HCT116 (cell line): ENCODE data around the gene KIF13A. TPM values are rescaled to one million over a fixed set of nuclear protein-coding genes. Genes with fewer than 3 reads are reported as not detected.

Source experiments
- ATAC-seq: fragments of 200-7000 bp; cut with Tn5 transposase; 2 replicates; pipeline ENCODE4 v1.9.1; 2020; ENCODE audit warnings: mild to moderate bottlenecking, moderate library complexity
- BruUV-seq: library from RNA; stranded (reverse); fragments of 400-500 nt; replicated peaks from 2 replicates; lab custom pipeline; 2021; lab: Mats Ljungman, UMichigan
- CTCF ChIA-PET: fragments of 300-600 bp; sonication (Branson Sonifier 250); formaldehyde crosslinking; loops from one replicate; lab custom pipeline; 2021; ENCODE audit warnings: antibody characterized with exemption; lab: Charles Lee
- POLR2A ChIA-PET: fragments of 300-600, 350-600 bp; sonication (Branson Sonifier 250); formaldehyde crosslinking; loops from one replicate; lab custom pipeline; 2021; ENCODE audit warnings: antibody characterized with exemption; lab: Charles Lee
- RAD21 ChIA-PET, 2 experiments: fragments of 300-600 bp; sonication (Branson Sonifier 250); formaldehyde crosslinking; loops; one replicate each; lab custom pipeline; 2023; ENCODE audit warnings: low total read pairs in 2 of 2; ENCODE audit not compliant: uncharacterized antibody in 2 of 2, unreplicated experiment in 2 of 2, low non-redundant PET in 1 of 2; lab: Charles Lee
- DNase-seq: peaks from one replicate; pipeline ENCODE4 v3.0.0-alpha.2; 2010; ENCODE audit warnings: low read depth, low spot score
- H2AFZ ChIP-seq: fragments of 200-600 bp; shearing (Covaris generic), sonication (generic); 2 replicates; pipeline ENCODE4 v1.6.1; 2017; ENCODE audit warnings: low read depth, mixed run types, mixed read lengths, antibody characterized with exemption, low read length; ENCODE audit not compliant: poor library complexity, severe bottlenecking
- H3K27ac ChIP-seq: 2 replicates; pipeline ENCODE4 v1.5.1; 2012; ENCODE audit warnings: low read depth, low read length
- H3K27me3 ChIP-seq: fragments of 200-600 bp; sonication (generic); 2 replicates; pipeline ENCODE4 v1.6.1; 2016; ENCODE audit warnings: mixed run types, low read length, mixed read lengths; ENCODE audit not compliant: insufficient read depth
- H3K36me3 ChIP-seq, 2 experiments: fragments of 200-500 bp in 1 of 2; fragments of 200-600 bp in 1 of 2; sonication (Bioruptor generic) in 1 of 2; sonication (generic) in 1 of 2; 2 replicates each; pipeline versions ENCODE4 v1.5.1 to v1.6.1; 2014 to 2016; ENCODE audit warnings: low read length in 2 of 2, inconsistent platforms in 1 of 2, mixed read lengths in 1 of 2, mixed run types in 1 of 2; ENCODE audit not compliant: insufficient read depth in 2 of 2, control insufficient read depth in 1 of 2
- H3K4me1 ChIP-seq, 2 experiments: fragments of 200-600 bp in 1 of 2; sonication (generic) in 1 of 2; 2 replicates each; pipeline versions ENCODE4 v1.5.1 to v1.6.1; 2012 to 2017; ENCODE audit warnings: low read length in 2 of 2, inconsistent platforms in 1 of 2, mild to moderate bottlenecking in 1 of 2, mixed read lengths in 1 of 2, mixed run types in 1 of 2, moderate library complexity in 1 of 2; ENCODE audit not compliant: insufficient read depth in 2 of 2, control insufficient read depth in 1 of 2
- H3K4me2 ChIP-seq: fragments of 200-600 bp; sonication (generic); 2 replicates; pipeline ENCODE4 v1.6.1; 2017; ENCODE audit warnings: mixed run types, low read length, mixed read lengths
- H3K4me3 ChIP-seq, 2 experiments: fragments of 200-600 bp in 1 of 2; sonication (generic) in 1 of 2; replicated peaks in 1 of 2; 2 replicates each; pipeline ENCODE4 v1.5.1; 2011 to 2016; ENCODE audit warnings: low read length in 2 of 2, control low read depth in 1 of 2, low read depth in 1 of 2, mild to moderate bottlenecking in 1 of 2, mixed read lengths in 1 of 2, mixed run types in 1 of 2
- H3K79me2 ChIP-seq: fragments of 200-600 bp; sonication (generic); 2 replicates; pipeline ENCODE4 v1.6.1; 2017; ENCODE audit warnings: mild to moderate bottlenecking, mixed run types, low read length, moderate library complexity, mixed read lengths; ENCODE audit not compliant: insufficient read depth
- H3K9ac ChIP-seq: fragments of 200-600 bp; sonication (generic); 2 replicates; pipeline ENCODE4 v1.6.1; 2016; ENCODE audit warnings: low read length, mixed read lengths
- H3K9me2 ChIP-seq: fragments of 200-600 bp; sonication (generic), shearing (Covaris generic); 2 replicates; pipeline ENCODE4 v1.6.1; 2017; ENCODE audit warnings: mixed run types, mild to moderate bottlenecking, moderate library complexity; ENCODE audit not compliant: insufficient read depth
- H3K9me3 ChIP-seq, 2 experiments: fragments of 200-500 bp in 1 of 2; fragments of 200-600 bp in 1 of 2; sonication (Bioruptor generic) in 1 of 2; sonication (generic) in 1 of 2; 2 replicates each; pipeline ENCODE4 v1.6.1; 2014 to 2017; ENCODE audit warnings: low read length in 2 of 2, mixed read lengths in 2 of 2, inconsistent platforms in 1 of 2, low read depth in 1 of 2, mild to moderate bottlenecking in 1 of 2, mixed run types in 1 of 2, moderate library complexity in 1 of 2; ENCODE audit not compliant: control insufficient read depth in 1 of 2, insufficient read depth in 1 of 2
- H4K20me1 ChIP-seq: fragments of 200-600 bp; sonication (generic), shearing (Covaris generic); 2 replicates; pipeline ENCODE4 v1.6.1; 2017; ENCODE audit warnings: mixed run types, mild to moderate bottlenecking, moderate library complexity; ENCODE audit not compliant: insufficient read depth
- CBX3 ChIP-seq: IDR thresholded peaks from 2 replicates; pipeline ENCODE4 v1.6.1; 2012; ENCODE audit warnings: low read depth
- EZH2phosphoT487 ChIP-seq: fragments of 200-600 bp; IDR thresholded peaks from 2 replicates; pipeline ENCODE4 v1.6.1; 2018; ENCODE audit warnings: antibody characterized with exemption, borderline replicate concordance
- POLR2A ChIP-seq: IDR thresholded peaks from 2 replicates; pipeline ENCODE4 v1.7.0; 2011; ENCODE audit warnings: borderline replicate concordance; ENCODE audit not compliant: insufficient read depth, insufficient read length; ENCODE audit errors: extremely low read depth
- POLR2AphosphoS5 ChIP-seq: IDR thresholded peaks from 2 replicates; pipeline ENCODE4 v1.6.1; 2011; ENCODE audit warnings: mild to moderate bottlenecking, low read depth, low read length, moderate library complexity
- RAD21 ChIP-seq: IDR thresholded peaks from 2 replicates; pipeline ENCODE4 v1.6.1; 2012; ENCODE audit warnings: low read depth, mild to moderate bottlenecking
- SIN3A ChIP-seq: IDR thresholded peaks from 2 replicates; pipeline ENCODE4 v1.6.1; 2012; ENCODE audit warnings: low read depth
- YY1 ChIP-seq: IDR thresholded peaks from 2 replicates; pipeline ENCODE4 v1.6.1; 2011; ENCODE audit warnings: low read length, low read depth, moderate library complexity, mild to moderate bottlenecking; ENCODE audit not compliant: insufficient replicate concordance; ENCODE audit errors: extremely low read depth
- intact Hi-C: fragments of 100-400 bp; cut with micrococcal nuclease; formaldehyde crosslinking; loops from 2 replicates; pipeline ENCODE4 v1.10.0; 2022
- total RNA-seq: library from RNA; stranded (reverse); gene quantifications from one replicate; pipeline ENCODE4 v1.2.1, GENCODE V29; 2021; ENCODE audit not compliant: unreplicated experiment
- TF ChIP-seq, protein P1 (sequence below): IDR thresholded peaks from 2 replicates; pipeline ENCODE4 v1.6.1; 2012
- TF ChIP-seq, protein P2 (sequence below), 3 experiments: fragments of 200-600 bp in 1 of 3; sonication (generic) in 1 of 3; IDR thresholded peaks in 2 of 3; conservative IDR thresholded peaks in 1 of 3; 2 replicates each; pipeline ENCODE4 v1.5.1; 2012 to 2017; ENCODE audit warnings: low read depth in 2 of 3, low read length in 2 of 3, antibody characterized with exemption in 1 of 3, borderline replicate concordance in 1 of 3, control low read depth in 1 of 3, mild to moderate bottlenecking in 1 of 3, mixed read lengths in 1 of 3, mixed run types in 1 of 3, moderate library complexity in 1 of 3; ENCODE audit not compliant: insufficient read depth in 1 of 3
- TF ChIP-seq, protein P3 (sequence below): IDR thresholded peaks from 2 replicates; pipeline ENCODE4 v1.6.1; 2012
- TF ChIP-seq, protein P4 (sequence below): IDR thresholded peaks from 2 replicates; pipeline ENCODE4 v1.6.1; 2012; ENCODE audit warnings: low read depth

The KIF13A gene
- total RNA-seq, 1 experiment from 2014 or later = 23.1 TPM

DNA sequence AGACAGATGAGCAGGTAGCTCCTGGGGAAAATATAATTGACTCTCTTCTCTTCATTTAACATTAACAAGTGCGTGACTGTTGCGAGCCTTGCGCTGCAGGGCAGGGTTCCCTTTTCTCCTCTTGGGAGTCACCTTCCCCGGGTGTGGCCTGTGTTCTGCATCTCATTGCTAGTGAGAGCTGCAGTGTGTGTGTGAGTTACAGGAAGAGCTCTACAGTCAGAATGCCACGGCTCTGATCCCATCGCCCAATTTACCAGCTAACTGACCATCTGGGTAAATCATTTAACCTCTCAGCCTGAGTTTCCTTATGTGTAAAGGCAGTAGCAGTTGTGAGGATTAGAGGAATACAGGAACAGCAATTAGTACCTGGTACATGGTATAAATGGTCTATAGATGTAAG lies 173.9 kb downstream of the KIF13A start:
- ATAC-seq (no peak), DNase-seq (no peak)
- Histone ChIP-seq H3K9me3 (no peaks in the 10 kb centered on the region), H3K27me3 (no peaks in the 10 kb centered on the region), H3K27ac (no peak overlapping the region), H3K4me2 (no peak overlapping the region), H3K9ac (no peak overlapping the region), H2AFZ (no peak overlapping the region), H3K79me2 (no peaks in the 10 kb centered on the region), H3K4me3 (no peak overlapping the region), H4K20me1 (no peaks in the 10 kb centered on the region), H3K4me1 (peaks cover 4 to 5% of the 10 kb centered on the region in 2 experiments; a peak in 2 of 4 replicates), H3K9me2 (no peaks in the 10 kb centered on the region), H3K36me3 (no peaks in the 10 kb centered on the region)
- intact Hi-C loops = no loop called here
- TF ChIP-seq POLR2AphosphoS5 (no peak), CBX3 (no peak), RAD21 (no peak), POLR2A (no peak), YY1 (no peak), EZH2phosphoT487 (no peak), SIN3A (no peak)
- TF ChIP-seq, protein P1, sequence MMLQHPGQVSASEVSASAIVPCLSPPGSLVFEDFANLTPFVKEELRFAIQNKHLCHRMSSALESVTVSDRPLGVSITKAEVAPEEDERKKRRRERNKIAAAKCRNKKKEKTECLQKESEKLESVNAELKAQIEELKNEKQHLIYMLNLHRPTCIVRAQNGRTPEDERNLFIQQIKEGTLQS = no peak
- TF ChIP-seq, protein P2, sequence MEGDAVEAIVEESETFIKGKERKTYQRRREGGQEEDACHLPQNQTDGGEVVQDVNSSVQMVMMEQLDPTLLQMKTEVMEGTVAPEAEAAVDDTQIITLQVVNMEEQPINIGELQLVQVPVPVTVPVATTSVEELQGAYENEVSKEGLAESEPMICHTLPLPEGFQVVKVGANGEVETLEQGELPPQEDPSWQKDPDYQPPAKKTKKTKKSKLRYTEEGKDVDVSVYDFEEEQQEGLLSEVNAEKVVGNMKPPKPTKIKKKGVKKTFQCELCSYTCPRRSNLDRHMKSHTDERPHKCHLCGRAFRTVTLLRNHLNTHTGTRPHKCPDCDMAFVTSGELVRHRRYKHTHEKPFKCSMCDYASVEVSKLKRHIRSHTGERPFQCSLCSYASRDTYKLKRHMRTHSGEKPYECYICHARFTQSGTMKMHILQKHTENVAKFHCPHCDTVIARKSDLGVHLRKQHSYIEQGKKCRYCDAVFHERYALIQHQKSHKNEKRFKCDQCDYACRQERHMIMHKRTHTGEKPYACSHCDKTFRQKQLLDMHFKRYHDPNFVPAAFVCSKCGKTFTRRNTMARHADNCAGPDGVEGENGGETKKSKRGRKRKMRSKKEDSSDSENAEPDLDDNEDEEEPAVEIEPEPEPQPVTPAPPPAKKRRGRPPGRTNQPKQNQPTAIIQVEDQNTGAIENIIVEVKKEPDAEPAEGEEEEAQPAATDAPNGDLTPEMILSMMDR (IDR thresholded peaks at IDR 0.05 in 2 of 3, conservative IDR thresholded peaks at IDR 0.05 in 1 of 3; ENCODE audit: borderline replicate concordance in 1 of 3, insufficient read depth in 1 of 3, low read depth in 2 of 3, low read length in 2 of 3) = no peak
- TF ChIP-seq, protein P3, sequence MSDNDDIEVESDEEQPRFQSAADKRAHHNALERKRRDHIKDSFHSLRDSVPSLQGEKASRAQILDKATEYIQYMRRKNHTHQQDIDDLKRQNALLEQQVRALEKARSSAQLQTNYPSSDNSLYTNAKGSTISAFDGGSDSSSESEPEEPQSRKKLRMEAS = no peak
- TF ChIP-seq, protein P4, sequence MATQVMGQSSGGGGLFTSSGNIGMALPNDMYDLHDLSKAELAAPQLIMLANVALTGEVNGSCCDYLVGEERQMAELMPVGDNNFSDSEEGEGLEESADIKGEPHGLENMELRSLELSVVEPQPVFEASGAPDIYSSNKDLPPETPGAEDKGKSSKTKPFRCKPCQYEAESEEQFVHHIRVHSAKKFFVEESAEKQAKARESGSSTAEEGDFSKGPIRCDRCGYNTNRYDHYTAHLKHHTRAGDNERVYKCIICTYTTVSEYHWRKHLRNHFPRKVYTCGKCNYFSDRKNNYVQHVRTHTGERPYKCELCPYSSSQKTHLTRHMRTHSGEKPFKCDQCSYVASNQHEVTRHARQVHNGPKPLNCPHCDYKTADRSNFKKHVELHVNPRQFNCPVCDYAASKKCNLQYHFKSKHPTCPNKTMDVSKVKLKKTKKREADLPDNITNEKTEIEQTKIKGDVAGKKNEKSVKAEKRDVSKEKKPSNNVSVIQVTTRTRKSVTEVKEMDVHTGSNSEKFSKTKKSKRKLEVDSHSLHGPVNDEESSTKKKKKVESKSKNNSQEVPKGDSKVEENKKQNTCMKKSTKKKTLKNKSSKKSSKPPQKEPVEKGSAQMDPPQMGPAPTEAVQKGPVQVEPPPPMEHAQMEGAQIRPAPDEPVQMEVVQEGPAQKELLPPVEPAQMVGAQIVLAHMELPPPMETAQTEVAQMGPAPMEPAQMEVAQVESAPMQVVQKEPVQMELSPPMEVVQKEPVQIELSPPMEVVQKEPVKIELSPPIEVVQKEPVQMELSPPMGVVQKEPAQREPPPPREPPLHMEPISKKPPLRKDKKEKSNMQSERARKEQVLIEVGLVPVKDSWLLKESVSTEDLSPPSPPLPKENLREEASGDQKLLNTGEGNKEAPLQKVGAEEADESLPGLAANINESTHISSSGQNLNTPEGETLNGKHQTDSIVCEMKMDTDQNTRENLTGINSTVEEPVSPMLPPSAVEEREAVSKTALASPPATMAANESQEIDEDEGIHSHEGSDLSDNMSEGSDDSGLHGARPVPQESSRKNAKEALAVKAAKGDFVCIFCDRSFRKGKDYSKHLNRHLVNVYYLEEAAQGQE = no peak
- no TSS peak for BruUV-seq
- ChIA-PET CTCF (no interaction called here), RAD21 (no interaction called here), POLR2A (no interaction called here)
